ENCODE measurements around the gene ARHGEF25. TPM values are rescaled to one million over a fixed set of nuclear protein-coding genes. Genes with fewer than 3 reads are reported as not detected.
A peak's percentile ranks its signal among the peaks of the same experiment; 100 is the strongest.

ARHGEF25 gene
- total and polyA plus RNA-seq, 2 donors (not counting 1 experiment from before 2014, with no cell fraction given), result 0.12 TPM; not detected in 1

GRCh38 chr12:57603815-57604453, 7.3 kb upstream of the ARHGEF25 start:
- H3K27ac ChIP-seq (ENCODE audit: low read length in 2 of 2), result no peak overlapping the region
- H3K9ac ChIP-seq (ENCODE audit: low read length), result peak overlapping the region; percentile 65
- peaks cover 19% of the 10 kb centered on the region for H3K4me1 Mint-ChIP-seq
- H3K4me1 ChIP-seq (ENCODE audit: control insufficient read depth in 2 of 2, insufficient read depth in 2 of 2, low read length in 2 of 2), result peaks cover 11% of the 10 kb centered on the region in 2 donors
- H3K27ac Mint-ChIP-seq, result peak overlapping the region; percentile 59
- ChIA-PET POLR2A (interaction anchor here (0.6 kb wide), 2 partner anchors 81 to 90 kb away, joined by 3 read pairs; no protein-coding TSS in a partner anchor), CTCF (interaction anchor here (0.7 to 1.5 kb wide), 5 partner anchors 11 to 25 kb away, joined by 3 to 5 read pairs (median 3); no protein-coding TSS in a partner anchor)
- ATAC-seq (ENCODE audit: low read depth) (no peak), DNase-seq (no peak)
- H3K36me3 ChIP-seq (replicated peaks in 1 of 2; ENCODE audit: control extremely low read depth in 1 of 2, control insufficient read depth in 1 of 2, extremely low read depth in 1 of 2, insufficient read depth in 2 of 2, low read length in 1 of 2), result peaks cover 5 to 29% of the 10 kb centered on the region in 2 experiments
- peaks cover 24% of the 10 kb centered on the region for H3K27me3 Mint-ChIP-seq
- H3K79me2 ChIP-seq (ENCODE audit: control insufficient read depth, insufficient read depth, low read length), result no peaks in the 10 kb centered on the region
- no peaks in the 10 kb centered on the region for H4K20me1 ChIP-seq (ENCODE audit: control insufficient read depth, insufficient read depth, low read length, poor library complexity, severe bottlenecking)
- intact Hi-C loops (cut with micrococcal nuclease), result no loop called here
- H3K4me3 Mint-ChIP-seq, result peak overlapping the region; percentile 82
- TF ChIP-seq EZH2 (IDR thresholded peaks at IDR 0.05; ENCODE audit: borderline replicate concordance, insufficient read depth, low read depth, low read length, poor library complexity, severe bottlenecking), result no peak
- no peak for TF ChIP-seq CTCF (IDR thresholded peaks at IDR 0.05)
- no peaks in the 10 kb centered on the region for H3K9me3 Mint-ChIP-seq (ENCODE audit: insufficient read depth)
- peak overlapping the region; percentile 79 for H2AFZ ChIP-seq (ENCODE audit: insufficient read depth, low read depth, low read length, poor library complexity, severe bottlenecking)
- WGBS (ENCODE audit: insufficient coverage), result no CpG with 5 or more reads among the region's 6 CpGs
- H3K4me2 ChIP-seq (replicated peaks; ENCODE audit: low read depth, low read length, poor library complexity, severe bottlenecking), result peak overlapping the region; percentile 88
- peaks cover 0 to 33% (median 11%) of the 10 kb centered on the region in 4 experiments for H3K27me3 ChIP-seq (replicated peaks in 1 of 4; ENCODE audit: control extremely low read depth in 1 of 4, control insufficient read depth in 3 of 4, insufficient read depth in 4 of 4, low read length in 3 of 4)
- peak overlapping the region in 3 of 5 experiments; percentile 38 to 62 (median 55) for H3K4me3 ChIP-seq (ENCODE audit: control extremely low read depth in 1 of 5, extremely low read depth in 1 of 5, insufficient read depth in 1 of 5, low read depth in 2 of 5, low read length in 4 of 5)
- peaks cover 0 to 11% (median 0%) of the 10 kb centered on the region in 3 donors for H3K9me3 ChIP-seq (ENCODE audit: control extremely low read depth in 1 of 3, control insufficient read depth in 2 of 3, insufficient read depth in 1 of 3, low read length in 2 of 3)

- H3K4me1 Mint-ChIP-seq, result peaks cover 19% of the 10 kb centered on the region
- H3K27me3 Mint-ChIP-seq, result peaks cover 30% of the 10 kb centered on the region
- H3K4me3 ChIP-seq (ENCODE audit: control extremely low read depth in 1 of 5, extremely low read depth in 1 of 5, insufficient read depth in 1 of 5, low read depth in 2 of 5, low read length in 4 of 5), result peak within 1 kb of the TSS in 4 of 5 experiments; percentile 38 to 62 (median 52)
- peak within 1 kb of the TSS; percentile 59 for H3K27ac Mint-ChIP-seq
- H3K9me3 Mint-ChIP-seq (ENCODE audit: insufficient read depth), result no peaks in the 10 kb centered on the region
- H3K36me3 ChIP-seq (replicated peaks in 1 of 2; ENCODE audit: control extremely low read depth in 1 of 2, control insufficient read depth in 1 of 2, extremely low read depth in 1 of 2, insufficient read depth in 2 of 2, low read length in 1 of 2), result peaks cover 5 to 23% of the 10 kb centered on the region in 2 experiments
- 2% methylated on average over 11 of the region's 36 CpGs for WGBS (ENCODE audit: insufficient coverage)
- peaks cover 0 to 11% (median 0%) of the 10 kb centered on the region in 3 donors for H3K9me3 ChIP-seq (ENCODE audit: control extremely low read depth in 1 of 3, control insufficient read depth in 2 of 3, insufficient read depth in 1 of 3, low read length in 2 of 3)
- peak within 1 kb of the TSS; percentile 88 for H3K4me2 ChIP-seq (replicated peaks; ENCODE audit: low read depth, low read length, poor library complexity, severe bottlenecking)
- peaks cover 11% of the 10 kb centered on the region in 2 donors for H3K4me1 ChIP-seq (ENCODE audit: control insufficient read depth in 2 of 2, insufficient read depth in 2 of 2, low read length in 2 of 2)
- H2AFZ ChIP-seq (ENCODE audit: insufficient read depth, low read depth, low read length, poor library complexity, severe bottlenecking), result peak within 1 kb of the TSS; percentile 79
- H3K27me3 ChIP-seq (replicated peaks in 1 of 4; ENCODE audit: control extremely low read depth in 1 of 4, control insufficient read depth in 3 of 4, insufficient read depth in 4 of 4, low read length in 3 of 4), result peaks cover 0 to 39% (median 14%) of the 10 kb centered on the region in 4 experiments
- no peaks in the 10 kb centered on the region for H4K20me1 ChIP-seq (ENCODE audit: control insufficient read depth, insufficient read depth, low read length, poor library complexity, severe bottlenecking)
- H3K79me2 ChIP-seq (ENCODE audit: control insufficient read depth, insufficient read depth, low read length), result no peaks in the 10 kb centered on the region
- CTCF ChIA-PET, result interaction anchor here (0.8 kb wide), 1 partner anchor 16 kb away, joined by 3 read pairs; no protein-coding TSS in a partner anchor
- no peak for TF ChIP-seq EZH2 (IDR thresholded peaks at IDR 0.05; ENCODE audit: borderline replicate concordance, insufficient read depth, low read depth, low read length, poor library complexity, severe bottlenecking)
- TF ChIP-seq CTCF (IDR thresholded peaks at IDR 0.05), result no peak
- H3K9ac ChIP-seq (ENCODE audit: low read length), result peak within 1 kb of the TSS; percentile 65
- peak; percentile 19 for ATAC-seq (ENCODE audit: low read depth)
- intact Hi-C loops (cut with micrococcal nuclease), result no loop called here
- H3K27ac ChIP-seq (ENCODE audit: low read length in 2 of 2), result no peak within 1 kb of the TSS
- peak; percentile 41 for DNase-seq
- POLR2A ChIA-PET, result interaction anchor here (0.6 kb wide), 1 partner anchor 90 kb away, joined by 3 read pairs; no protein-coding TSS in a partner anchor
- peak within 1 kb of the TSS; percentile 82 for H3K4me3 Mint-ChIP-seq
Observed at GRCh38 chr12:57604454-57604991, 6.7 kb upstream of the ARHGEF25 start, which contains the start of gene DTX3. Gene DTX3 (plus strand): TSS chr12:57604824. CDS start chr12:57606518, 1,694 bp downstream.

Data from B cell (primary cell).